Suppressor macrophage treated with lipopolysaccharide for 4 hours (primary cell): ENCODE measurements around the gene HAUS5.
A peak's percentile ranks its signal among the peaks of the same experiment; 100 is the strongest.

ENCODE experiments used
- DNase-seq: peaks from one replicate; pipeline ENCODE4 v3.0.0-alpha.2; 2020

HAUS5 gene

DNA sequence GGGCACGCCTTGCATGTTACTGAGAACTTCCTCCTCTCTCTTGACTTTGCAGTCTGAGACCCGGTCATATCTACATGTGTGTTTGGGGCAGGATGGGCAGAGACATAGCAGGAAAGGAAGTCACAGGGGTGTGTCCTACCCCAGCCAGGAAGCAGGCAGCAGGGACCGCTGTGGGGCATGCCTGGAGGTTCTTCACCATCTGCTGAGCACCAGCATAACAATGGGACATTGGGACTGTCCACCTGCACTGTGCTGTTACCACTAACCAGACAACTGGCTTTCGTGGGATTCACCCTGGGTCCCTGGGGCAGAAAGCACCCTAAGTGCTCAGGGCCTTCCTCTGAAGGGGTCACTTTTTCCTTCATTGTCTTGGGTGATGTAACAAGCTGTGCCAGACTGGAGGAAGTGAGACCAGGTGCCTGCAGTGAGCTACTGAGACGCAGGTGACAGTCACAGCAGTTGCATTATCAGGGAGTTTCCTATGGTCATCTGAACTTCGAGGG, 2.6 kb upstream of the HAUS5 start:
- no peak for DNase-seq

DNA sequence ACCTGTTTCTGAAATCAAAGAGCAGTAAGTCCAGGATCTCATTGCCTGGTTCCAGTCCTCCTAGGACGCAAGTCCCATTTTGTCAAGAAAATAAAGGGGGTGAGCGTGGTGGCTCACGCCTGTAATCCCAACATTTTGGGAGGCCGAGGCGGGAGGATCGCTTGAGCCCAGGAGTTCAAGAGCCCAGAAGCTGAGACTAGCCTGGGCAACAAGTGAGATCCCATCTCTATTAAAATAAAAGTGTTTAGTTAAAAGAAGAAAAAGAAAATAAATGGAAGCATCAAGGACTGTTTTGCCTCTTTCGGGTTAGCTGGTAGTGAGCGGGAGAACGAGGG, 344 bp upstream of the HAUS5 start:
- DNase-seq: no peak

DNA sequence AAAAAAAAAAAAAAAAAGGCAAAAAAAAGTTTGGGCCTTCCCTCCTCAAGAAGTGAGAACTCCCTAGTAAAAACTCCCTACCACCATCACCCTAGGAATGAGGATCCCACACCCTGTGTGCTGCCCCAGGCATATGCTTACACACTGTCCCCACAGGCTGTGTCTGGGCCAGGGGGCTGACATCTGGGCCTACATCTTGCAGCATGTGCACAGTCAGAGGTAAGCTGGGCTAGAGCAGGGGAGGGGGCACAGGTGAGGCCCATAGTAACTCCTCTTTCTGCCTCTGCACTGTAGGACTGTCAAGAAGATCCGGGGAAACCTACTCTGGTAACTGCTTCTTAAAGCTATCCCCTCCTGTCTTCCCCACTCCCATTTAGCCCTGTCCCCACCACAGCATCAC, 1.0 kb downstream of the HAUS5 start:
- no peak for DNase-seq

DNA sequence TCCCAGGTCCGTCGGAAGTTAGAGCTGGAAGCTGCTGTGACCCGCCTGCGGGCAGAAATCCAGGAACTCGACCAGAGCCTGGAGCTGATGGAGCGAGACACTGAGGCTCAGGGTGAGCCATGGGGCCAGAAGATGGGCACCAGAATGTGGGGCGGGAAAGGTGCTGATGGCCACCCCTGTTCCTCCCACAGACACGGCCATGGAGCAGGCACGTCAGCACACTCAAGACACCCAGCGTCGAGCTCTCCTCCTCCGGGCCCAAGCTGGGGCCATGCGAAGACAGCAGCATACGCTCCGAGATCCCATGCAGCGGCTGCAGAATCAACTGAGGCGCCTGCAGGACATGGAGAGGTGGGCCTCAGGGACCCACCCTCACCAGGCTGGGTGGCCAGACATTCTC, 2.5 kb downstream of the HAUS5 start:
- DNase-seq: no peak

DNA sequence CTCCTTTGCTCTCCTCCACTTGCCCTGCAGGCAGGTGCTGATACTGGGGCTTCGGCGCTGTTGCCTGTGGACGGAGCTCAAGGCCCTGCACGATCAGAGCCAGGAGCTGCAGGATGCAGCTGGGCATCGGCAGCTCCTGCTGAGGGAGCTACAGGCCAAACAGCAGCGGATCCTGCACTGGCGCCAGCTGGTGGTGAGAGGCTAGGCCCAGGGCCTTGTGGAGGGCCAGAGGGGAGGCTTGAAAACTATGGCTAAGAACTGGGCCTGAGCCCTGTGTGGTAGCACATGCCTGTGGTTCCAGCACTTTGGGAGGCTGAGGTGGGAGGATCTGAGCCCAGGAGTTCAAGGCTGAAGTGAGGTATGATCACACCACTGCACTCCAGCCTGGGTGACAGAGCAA, 6.3 kb downstream of the HAUS5 start:
- no peak for DNase-seq

DNA sequence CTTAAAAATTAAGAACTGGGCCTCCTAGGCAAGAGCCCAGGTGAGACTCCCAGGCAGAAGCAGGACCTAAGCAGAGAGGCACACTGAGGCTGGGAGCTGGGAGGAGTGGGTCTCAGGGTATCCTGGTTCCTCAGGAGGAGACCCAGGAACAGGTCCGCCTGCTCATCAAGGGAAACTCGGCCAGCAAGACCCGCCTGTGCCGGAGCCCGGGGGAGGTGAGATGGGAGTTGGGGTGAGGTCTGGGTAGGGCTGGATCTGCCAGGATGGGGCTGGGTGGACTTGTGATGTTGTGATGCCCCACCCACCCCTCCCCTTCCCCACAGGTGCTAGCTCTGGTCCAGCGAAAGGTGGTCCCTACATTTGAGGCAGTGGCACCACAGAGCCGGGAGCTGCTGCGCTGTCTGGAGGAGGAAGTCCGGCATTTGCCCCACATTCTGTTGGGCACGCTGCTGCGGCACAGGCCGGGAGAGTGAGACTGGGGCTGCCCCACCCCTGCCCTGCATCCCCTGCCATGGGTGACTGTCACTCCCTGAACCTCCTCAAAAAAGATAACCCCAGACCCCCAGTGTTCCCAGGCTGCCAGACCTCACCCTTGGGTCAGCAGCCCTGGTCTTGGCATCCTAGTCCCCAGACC, 6.9 kb downstream of the HAUS5 start:
- no peak for DNase-seq

DNA sequence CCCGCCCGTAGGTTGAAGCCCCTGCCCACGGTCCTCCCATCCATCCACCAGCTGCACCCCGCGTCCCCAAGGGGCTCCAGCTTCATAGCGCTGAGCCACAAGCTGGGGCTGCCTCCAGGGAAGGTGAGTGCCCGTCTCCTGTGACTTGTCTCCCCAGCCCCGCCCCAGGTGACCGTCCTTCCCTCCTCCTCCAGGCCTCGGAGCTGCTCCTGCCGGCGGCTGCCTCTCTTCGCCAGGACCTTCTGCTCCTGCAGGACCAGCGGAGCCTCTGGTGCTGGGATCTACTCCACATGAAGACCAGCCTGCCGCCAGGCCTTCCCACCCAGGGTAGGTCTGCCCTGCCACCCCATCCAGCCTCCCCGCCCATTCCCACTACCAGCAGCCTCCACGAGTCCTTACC, 7.5 kb downstream of the HAUS5 start:
- no peak for DNase-seq

DNA sequence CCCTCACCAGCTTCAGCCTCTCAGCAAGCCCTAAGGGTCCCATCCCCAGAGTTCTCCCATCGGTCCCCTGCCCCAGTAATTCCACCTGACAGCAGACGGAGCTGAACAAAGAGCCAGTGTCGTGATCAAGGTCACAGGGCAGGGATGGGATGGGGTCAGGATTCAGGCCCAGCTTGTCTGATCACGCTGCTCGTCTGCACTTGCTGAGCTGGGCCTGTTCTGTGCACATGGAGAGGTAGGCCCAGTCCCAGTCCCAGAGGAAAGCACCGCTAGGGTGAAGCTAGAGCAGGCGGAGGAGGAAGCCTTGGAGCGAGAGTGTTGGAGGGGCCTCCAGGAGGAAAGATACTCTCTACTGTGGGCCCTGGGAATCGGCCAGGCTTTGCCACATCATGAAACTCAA, 9.2 kb downstream of the HAUS5 start:
- no peak for DNase-seq

DNA sequence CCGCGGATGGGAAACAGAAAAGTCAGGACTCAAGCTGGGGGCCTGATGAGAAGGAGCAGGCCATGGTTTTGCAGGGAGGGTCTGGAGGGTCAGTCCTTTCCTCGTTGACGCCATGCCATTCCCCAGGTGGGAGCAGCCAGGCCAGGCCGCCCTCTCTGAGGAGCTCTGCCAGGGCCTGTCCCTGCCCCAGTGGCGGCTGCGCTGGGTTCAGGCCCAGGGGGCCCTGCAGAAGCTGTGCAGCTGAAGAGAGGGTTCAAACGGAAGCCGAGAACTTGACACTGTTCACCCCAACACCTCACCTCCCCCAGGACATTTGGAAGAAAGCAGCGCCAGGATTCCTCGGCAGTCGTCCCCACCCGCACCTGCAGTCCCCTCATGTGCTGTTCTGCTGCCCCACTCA, 10.2 kb downstream of the HAUS5 start:
- DNase-seq: no peak

DNA sequence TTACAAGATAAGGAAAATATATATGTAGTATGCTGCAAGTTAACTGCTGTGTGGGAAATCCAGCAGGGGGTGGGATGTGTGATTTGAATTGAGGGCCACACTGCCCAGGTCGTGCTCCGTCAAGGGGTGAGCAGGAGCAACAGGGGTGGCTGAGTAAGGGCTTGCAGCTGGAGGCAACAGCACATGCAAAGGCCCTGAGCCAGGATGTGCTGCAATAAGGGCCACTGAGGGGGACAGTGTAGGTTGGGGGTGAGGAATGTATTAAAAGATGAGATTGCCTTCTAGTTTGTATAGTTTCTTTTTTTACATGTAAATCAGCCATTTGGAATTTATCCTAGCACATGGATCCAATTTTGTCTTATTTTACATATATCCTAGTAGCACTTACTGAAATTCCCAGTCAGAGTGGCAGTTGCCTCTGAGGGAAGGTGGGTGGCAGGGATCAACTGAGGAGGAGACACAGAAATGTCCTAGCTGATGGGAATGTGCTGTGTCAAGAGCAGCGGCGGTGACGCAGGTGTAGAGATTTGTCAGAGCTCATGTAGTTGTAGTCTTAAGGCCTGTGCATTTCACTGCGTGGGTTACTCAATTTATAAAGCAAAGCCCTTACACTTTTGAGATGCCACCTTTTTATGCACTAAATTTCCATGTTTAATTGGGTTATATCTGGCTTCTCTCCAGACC, 10.9 kb downstream of the HAUS5 start:
- DNase-seq: no peak

DNA sequence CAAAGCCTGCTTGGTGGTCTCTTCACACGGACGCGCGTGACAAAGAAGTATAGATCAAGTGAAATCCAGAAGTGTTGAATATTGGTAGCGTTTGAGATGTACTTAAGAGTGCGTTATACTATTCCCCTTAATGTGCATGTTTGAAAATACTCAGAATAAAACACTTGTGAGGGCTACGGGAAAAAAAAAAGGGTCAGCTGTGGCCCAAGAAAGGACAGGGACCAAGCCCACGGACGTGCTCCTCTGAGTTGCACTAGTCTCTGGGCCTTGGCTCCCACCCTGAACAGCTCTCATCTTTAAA, 15.7 kb downstream of the HAUS5 start:
- no peak for DNase-seq

DNA sequence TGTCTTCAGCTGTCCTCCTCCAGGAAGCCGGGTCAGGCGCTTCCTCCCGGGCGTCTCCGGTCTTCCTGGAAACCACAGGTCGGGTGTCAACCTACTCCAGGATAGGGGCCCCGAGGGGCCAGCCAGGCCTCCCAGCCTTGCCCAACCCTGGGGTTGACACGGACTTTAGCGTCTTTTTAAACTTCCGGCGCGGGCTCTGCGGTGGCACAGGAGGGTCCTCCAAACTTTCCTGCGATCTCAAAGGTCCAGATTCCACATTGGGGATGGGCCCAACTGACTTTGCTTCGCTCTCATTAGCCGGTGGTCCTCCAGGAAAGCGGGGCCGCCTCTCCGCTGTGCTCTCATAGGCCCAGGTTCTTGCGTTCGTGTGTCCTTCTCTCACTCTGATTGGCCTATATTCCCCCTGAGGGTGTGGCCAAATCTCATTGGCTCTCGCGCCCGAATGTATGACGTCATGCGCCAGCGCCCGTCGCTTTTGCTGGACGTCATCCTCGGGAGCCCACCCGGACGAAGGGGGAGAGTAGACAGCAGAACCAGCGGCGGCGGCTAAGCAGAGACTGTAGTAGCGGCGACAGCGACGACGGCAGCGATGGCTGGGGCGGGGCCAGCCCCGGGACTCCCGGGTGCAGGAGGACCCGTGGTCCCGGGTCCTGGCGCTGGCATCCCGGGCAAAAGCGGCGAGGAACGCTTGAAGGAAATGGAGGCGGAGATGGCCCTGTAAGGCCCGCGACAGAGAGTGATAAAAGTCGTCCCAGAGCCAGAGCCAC, 16.2 kb downstream of the HAUS5 start, which contains the start of gene RBM42:
Gene RBM42 (plus strand): TSS at position 472 of the 767 bp plus-strand sequence. CDS start 118 bp downstream, at position 590.
- peak; percentile 99 for DNase-seq

DNA sequence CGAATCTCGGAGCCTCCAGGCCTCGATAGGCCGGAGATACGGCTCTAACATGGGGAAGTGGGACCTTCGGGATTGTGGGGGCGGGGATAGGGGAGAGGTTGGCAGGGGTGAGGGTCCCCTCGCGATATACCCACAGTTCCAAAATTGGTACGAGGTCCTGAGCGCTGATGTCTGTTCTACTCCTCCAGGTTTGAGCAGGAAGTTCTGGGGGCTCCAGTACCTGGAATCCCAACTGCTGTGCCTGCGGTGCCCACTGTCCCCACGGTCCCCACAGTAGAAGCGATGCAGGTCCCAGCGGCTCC, 16.7 kb downstream of the HAUS5 start:
- no peak for DNase-seq

DNA sequence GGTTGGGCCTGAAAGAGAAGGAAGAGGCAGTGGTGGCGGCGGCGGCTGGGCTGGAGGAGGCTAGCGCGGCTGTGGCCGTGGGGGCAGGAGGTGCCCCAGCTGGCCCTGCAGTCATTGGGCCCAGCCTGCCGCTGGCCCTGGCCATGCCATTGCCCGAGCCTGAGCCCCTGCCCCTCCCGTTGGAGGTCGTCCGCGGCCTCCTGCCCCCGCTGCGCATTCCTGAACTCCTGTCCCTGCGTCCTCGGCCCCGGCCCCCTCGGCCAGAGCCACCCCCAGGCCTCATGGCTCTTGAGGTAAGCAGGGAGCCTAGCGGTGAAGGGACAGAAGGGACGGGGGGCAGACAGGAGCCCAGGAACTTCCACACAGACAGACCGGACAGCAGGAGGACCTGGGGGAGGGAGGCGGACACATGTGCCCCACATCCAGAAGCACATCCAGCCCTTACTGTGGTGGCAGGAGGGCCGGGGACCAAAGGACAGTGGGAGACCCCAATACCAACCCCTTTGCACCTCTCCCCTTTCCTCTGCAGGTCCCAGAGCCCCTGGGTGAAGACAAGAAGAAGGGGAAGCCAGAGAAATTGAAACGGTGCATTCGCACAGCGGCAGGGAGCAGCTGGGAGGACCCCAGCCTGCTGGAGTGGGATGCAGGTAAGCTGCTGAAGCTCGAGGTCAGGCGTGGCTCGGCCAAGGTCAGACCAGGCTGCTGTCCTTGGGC, 21.3 kb downstream of the HAUS5 start:
- no peak for DNase-seq

DNA sequence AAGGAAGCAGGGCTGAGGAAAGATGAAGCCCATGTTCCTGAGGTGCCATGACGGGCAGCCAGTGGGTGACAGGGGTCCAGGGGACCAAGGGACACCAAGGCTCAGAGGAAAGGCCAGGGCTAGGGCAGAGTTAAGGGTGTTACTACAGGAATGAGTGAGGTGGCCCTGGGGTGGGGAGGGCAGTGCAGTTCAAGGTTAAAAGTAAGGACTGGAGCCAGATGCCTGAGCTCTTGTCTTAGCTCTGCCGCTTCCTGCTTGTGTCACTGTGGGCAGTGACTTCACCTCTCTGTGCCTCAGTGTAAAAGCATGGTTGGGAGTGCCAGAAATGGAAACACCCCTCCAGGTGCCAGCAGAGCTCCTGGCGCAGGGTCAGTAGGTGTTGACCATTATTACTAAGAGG, 24.1 kb downstream of the HAUS5 start:
- DNase-seq: no peak

DNA sequence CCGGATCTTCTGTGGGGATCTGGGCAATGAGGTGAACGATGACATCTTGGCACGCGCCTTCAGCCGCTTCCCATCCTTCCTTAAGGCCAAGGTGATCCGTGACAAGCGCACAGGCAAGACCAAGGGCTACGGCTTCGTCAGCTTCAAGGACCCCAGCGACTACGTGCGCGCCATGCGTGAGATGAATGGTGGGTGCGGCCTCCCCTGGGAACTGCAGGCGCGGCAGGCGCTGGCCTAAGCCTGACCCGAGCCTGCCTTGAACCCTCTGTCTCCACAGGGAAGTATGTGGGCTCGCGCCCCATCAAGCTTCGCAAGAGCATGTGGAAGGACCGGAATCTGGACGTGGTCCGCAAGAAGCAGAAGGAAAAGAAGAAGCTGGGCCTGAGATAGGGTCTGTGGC, 24.6 kb downstream of the HAUS5 start:
- no peak for DNase-seq

DNA sequence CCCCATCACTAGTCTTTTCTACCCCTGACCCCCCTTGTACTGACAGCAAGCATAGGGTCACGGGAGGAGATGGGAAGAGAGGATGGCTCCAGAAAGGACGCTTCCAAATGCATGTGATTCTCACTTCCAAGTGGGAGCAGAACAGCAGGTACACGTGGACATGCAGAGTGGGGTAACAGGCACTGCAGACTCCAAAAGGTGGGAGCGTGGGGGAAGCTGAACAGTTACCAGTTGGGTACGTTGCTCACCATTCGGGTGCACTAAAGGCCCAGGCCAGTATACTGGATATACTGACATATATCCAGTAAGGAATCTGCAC, 26.7 kb downstream of the HAUS5 start:
- DNase-seq: no peak

DNA sequence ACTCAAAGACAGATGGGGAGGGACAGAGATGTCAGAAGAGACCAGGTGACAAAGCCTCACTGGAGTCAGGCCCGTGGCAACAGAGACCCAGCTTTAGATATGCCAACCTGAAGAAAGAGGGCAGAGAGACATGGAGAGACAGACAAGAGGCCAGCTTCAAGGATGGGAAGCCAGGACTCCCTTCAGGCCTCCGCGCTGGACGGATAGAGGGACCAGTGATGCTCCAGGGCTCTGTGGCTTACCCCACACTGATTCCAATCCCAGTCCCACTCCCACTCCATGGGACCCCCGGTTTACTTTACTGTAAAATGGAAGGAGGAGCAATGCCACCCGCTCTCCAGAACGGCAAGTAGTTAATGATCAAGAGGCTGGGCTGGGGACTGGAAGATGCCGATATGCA, 27.3 kb downstream of the HAUS5 start:
- DNase-seq: no peak

DNA sequence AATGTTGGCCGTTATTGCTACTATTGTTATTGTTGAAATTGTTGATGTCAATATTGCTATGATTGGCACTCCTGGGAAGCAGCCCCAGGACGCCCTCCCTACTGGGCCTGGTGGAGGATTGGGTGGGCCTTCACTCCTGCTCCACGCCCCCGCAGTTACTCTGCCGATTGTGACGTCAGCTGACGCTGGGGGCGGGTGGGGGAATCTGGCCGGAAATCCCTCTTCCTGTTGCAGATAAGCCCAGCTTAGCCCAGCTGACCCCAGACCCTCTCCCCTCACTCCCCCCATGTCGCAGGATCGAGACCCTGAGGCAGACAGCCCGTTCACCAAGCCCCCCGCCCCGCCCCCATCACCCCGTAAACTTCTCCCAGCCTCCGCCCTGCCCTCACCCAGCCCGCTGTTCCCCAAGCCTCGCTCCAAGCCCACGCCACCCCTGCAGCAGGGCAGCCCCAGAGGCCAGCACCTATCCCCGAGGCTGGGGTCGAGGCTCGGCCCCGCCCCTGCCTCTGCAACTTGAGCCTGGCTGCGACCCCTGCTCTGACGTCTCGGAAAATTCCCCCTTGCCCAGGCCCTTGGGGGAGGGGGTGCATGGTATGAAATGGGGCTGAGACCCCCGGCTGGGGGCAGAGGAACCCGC, 29.1 kb downstream of the HAUS5 start, which contains the start of gene ETV2:
Gene ETV2 (plus strand): TSS at position 231 of the 637 bp plus-strand sequence. CDS start 716 bp downstream, outside the sequence.
- DNase-seq: peak; percentile 26

DNA sequence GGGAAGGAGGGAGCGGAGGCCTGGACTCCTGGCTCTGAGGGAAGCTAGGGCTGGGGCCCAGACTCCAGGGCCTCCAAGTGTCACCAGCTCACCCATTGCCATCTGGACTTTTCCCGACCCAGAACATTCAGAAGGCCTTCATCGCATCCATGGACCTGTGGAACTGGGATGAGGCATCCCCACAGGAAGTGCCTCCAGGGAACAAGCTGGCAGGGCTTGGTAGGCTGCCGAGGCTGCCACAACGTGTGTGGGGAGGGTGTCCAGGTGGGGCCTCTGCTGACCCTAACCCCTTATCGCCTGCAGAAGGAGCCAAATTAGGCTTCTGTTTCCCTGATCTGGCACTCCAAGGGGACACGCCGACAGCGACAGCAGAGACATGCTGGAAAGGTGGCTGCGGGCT, 29.8 kb downstream of the HAUS5 start:
- no peak for DNase-seq

DNA sequence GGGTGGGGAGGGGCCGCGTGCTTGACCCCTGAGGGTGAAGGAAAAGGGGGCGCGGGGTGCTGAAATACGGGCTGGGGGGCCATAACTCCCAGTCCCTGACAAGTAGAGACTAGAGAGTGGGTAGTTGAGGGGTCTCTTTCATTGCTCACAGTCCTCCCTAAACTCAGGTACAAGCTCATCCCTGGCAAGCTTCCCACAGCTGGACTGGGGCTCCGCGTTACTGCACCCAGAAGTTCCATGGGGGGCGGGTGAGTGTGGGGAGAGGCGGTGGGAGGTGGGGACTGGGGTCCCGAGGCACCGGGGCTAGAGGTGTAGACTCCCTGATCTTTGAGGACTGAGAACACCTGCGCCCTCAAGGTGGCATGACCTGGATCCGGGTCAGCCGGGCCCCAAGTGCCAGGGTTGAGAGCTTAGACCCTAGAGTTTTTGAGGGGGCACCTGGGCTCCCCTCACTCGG, 30.3 kb downstream of the HAUS5 start:
- no peak for DNase-seq

DNA sequence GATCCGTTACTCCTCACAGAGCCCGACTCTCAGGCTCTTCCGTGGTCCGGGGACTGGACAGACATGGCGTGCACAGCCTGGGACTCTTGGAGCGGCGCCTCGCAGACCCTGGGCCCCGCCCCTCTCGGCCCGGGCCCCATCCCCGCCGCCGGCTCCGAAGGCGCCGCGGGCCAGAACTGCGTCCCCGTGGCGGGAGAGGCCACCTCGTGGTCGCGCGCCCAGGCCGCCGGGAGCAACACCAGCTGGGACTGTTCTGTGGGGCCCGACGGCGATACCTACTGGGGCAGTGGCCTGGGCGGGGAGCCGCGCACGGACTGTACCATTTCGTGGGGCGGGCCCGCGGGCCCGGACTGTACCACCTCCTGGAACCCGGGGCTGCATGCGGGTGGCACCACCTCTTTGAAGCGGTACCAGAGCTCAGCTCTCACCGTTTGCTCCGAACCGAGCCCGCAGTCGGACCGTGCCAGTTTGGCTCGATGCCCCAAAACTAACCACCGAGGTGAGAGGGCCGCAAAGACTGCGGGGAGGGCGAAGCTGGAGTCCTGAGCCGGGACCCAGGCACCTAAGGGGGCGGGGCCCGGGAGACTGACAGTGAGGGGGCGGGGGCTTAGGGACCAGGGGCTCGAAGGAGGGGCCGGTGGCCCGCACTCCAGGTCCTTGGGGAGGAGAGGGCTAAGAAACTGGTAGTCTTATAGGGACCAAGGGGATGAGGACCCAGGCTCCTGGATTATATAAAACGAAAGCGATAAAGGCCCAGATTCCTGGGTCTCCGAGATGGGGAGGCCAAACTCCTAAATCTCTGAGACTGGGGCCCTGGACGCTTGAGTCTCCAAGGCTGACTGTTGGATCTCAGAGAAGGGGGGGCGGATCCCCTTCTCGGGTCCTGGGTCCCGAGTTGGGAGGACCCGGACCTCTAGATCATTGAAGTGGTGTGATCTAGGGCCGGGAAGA, 31.0 kb downstream of the HAUS5 start:
- DNase-seq: peak; percentile 74
